ENCODE measurements around the gene IRF9. TPM values are rescaled to one million over a fixed set of nuclear protein-coding genes. Genes with fewer than 3 reads are reported as not detected.

IRF9 gene
- total RNA-seq, 1 donor from 2014 or later, result 129 TPM

GRCh38 chr14:24135834-24136683 lies 25.0 kb upstream of the IRF9 start, which contains the start of gene PSME1:
Gene PSME1, plus strand, starts transcription at chr14:24136194. Its CDS starts 69 bp downstream, at chr14:24136263.
- no peaks in the 10 kb centered on the region for H3K27me3 Mint-ChIP-seq (ENCODE audit: low read depth)
- peak; percentile 93 for DNase-seq (ENCODE audit: low spot score)
- H3K27ac Mint-ChIP-seq, result peak within 1 kb of the TSS; percentile 91
- peaks cover 47% of the 10 kb centered on the region for H3K4me1 Mint-ChIP-seq (ENCODE audit: low read depth)
- intact Hi-C loops (cut with micrococcal nuclease), result loop anchor here (1.0 kb wide), 3 partner anchors 11 to 25 kb away; partner anchors contain the start of genes IRF9 and RNF31
- H3K36me3 Mint-ChIP-seq (ENCODE audit: low read depth), result peaks cover 49% of the 10 kb centered on the region
- H3K9me3 Mint-ChIP-seq, result no peaks in the 10 kb centered on the region
- peak within 1 kb of the TSS; percentile 92 for H3K4me3 Mint-ChIP-seq (ENCODE audit: low read depth)

- no peaks in the 10 kb centered on the region for H3K9me3 Mint-ChIP-seq
- H3K4me3 Mint-ChIP-seq (ENCODE audit: low read depth), result peak overlapping the region; percentile 92
- no peak for DNase-seq (ENCODE audit: low spot score)
- H3K4me1 Mint-ChIP-seq (ENCODE audit: low read depth), result peaks cover 48% of the 10 kb centered on the region
- H3K36me3 Mint-ChIP-seq (ENCODE audit: low read depth), result peaks cover 52% of the 10 kb centered on the region
- peak overlapping the region; percentile 91 for H3K27ac Mint-ChIP-seq
- intact Hi-C loops (cut with micrococcal nuclease), result loop anchor here (1.0 kb wide), 3 partner anchors 10 to 24 kb away; partner anchors contain the start of genes IRF9 and RNF31
- H3K27me3 Mint-ChIP-seq (ENCODE audit: low read depth), result no peaks in the 10 kb centered on the region
Observed at GRCh38 chr14:24136684-24137528, 24.2 kb upstream of the IRF9 start.

- peaks cover 44% of the 10 kb centered on the region for H3K4me1 Mint-ChIP-seq (ENCODE audit: low read depth)
- H3K9me3 Mint-ChIP-seq, result no peaks in the 10 kb centered on the region
- H3K27ac Mint-ChIP-seq, result peak overlapping the region; percentile 91
- H3K4me3 Mint-ChIP-seq (ENCODE audit: low read depth), result peak overlapping the region; percentile 92
- no peak for DNase-seq (ENCODE audit: low spot score)
- intact Hi-C loops (cut with micrococcal nuclease), result no loop called here
- H3K36me3 Mint-ChIP-seq (ENCODE audit: low read depth), result peaks cover 53% of the 10 kb centered on the region
- no peaks in the 10 kb centered on the region for H3K27me3 Mint-ChIP-seq (ENCODE audit: low read depth)
Observed at GRCh38 chr14:24137529-24138395, 23.3 kb upstream of the IRF9 start.

DNA sequence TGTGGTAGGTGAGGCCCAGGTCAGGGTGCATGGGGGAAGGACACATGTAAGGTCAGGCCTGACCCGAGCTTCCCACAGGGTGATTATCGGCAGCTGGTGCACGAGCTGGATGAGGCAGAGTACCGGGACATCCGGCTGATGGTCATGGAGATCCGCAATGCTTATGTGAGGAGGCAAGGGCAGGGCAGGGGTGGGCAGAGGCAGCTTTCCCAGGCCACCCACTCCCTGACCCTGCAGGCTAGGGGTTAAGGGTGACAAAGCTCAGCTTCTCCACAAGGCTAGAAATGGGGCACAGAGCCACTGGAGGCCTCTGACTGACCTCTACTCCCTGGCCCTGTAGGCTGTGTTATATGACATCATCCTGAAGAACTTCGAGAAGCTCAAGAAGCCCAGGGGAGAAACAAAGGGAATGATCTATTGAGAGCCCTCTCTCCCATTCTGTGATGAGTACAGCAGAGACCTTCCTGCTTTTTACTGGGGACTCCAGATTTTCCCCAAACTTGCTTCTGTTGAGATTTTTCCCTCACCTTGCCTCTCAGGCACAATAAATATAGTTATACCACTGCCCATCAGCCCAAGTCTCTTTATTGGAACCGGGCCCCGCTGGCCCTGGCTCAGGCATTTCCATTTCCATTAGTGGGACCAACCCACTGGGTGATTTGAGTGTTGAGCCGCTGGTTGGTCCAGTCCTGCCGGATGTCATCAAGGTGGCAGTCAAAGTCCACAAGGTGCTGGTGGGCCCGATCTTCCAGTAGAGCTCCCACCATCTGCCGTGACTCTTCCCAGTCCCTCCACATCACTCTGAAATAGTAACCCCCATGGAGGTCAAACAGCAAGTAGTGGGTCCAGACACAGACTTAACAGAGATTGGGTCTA lies 22.4 kb upstream of the IRF9 start:
- H3K4me3 Mint-ChIP-seq (ENCODE audit: low read depth), result peak overlapping the region; percentile 91
- H3K36me3 Mint-ChIP-seq (ENCODE audit: low read depth), result peaks cover 58% of the 10 kb centered on the region
- no peaks in the 10 kb centered on the region for H3K27me3 Mint-ChIP-seq (ENCODE audit: low read depth)
- no peak for DNase-seq (ENCODE audit: low spot score)
- peaks cover 46% of the 10 kb centered on the region for H3K4me1 Mint-ChIP-seq (ENCODE audit: low read depth)
- no peaks in the 10 kb centered on the region for H3K9me3 Mint-ChIP-seq
- H3K27ac Mint-ChIP-seq, result peak overlapping the region; percentile 51
- intact Hi-C loops (cut with micrococcal nuclease), result no loop called here

- Mint-ChIP-seq H3K27me3 (ENCODE audit: low read depth) (no peaks in the 10 kb centered on the region), H3K4me3 (ENCODE audit: low read depth) (peak overlapping the region; percentile 91), H3K27ac (peak overlapping the region; percentile 56), H3K36me3 (ENCODE audit: low read depth) (peaks cover 65% of the 10 kb centered on the region), H3K4me1 (ENCODE audit: low read depth) (peaks cover 51% of the 10 kb centered on the region), H3K9me3 (no peaks in the 10 kb centered on the region)
- DNase-seq (ENCODE audit: low spot score), result no peak
- intact Hi-C loops (cut with micrococcal nuclease), result no loop called here
Observed at GRCh38 chr14:24139272-24139934, 21.7 kb upstream of the IRF9 start.

DNA sequence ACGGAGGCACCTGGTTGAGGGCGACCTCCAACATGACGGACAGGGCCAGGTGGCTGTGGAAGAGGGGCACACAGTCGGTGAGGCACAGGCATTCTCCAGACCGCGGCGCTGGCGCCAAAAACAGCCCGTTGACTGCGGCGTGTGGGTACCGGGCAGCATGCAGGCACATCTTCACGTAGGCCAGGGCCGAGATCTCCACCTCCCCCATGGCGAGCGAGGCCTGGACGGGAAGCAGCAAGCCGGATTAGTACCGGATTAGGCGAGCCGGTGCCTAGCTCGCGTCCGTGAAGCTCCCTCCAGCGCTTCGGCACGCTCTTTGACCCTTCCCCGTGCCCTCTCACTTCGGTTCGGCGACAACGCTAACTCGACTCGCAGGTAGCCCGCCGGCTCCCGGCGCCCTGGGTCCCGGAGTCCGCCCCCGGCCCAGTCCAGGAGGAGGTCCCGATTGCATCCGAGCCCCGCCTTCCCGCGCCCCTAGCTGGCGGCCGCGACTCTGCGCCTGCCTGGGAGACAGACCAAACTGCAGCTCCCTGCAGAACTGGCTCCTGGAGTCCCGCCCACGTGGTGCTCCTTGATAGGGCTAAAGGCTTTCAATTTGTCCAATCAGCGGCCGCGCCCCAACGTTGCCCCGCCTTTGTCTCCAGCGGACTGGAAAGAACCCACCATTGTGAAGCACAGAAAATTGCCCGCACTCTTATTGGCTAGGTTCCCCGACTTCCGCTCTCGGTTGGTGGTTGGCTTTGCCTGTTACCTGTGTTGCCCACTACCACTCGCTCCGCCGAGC lies 19.8 kb upstream of the IRF9 start, which contains the start of gene EMC9:
TSS of gene EMC9 (minus strand) at position 495 of the 784 bp plus-strand sequence. CDS start at position 208, 287 bp downstream.
- Mint-ChIP-seq H3K4me3 (ENCODE audit: low read depth) (peak within 1 kb of the TSS; percentile 91), H3K4me1 (ENCODE audit: low read depth) (peaks cover 58% of the 10 kb centered on the region), H3K27me3 (ENCODE audit: low read depth) (no peaks in the 10 kb centered on the region), H3K36me3 (ENCODE audit: low read depth) (peaks cover 82% of the 10 kb centered on the region), H3K9me3 (no peaks in the 10 kb centered on the region), H3K27ac (peak within 1 kb of the TSS; percentile 79)
- peak; percentile 100 for DNase-seq (ENCODE audit: low spot score)
- intact Hi-C loops (cut with micrococcal nuclease), result loop anchor here (1.0 to 5.0 kb wide), 3 partner anchors 20 to 71 kb away; partner anchors contain the start of genes CHMP4A, DCAF11, IRF9 and NRL

GRCh38 chr14:24143511-24143910 lies 17.6 kb upstream of the IRF9 start:
- intact Hi-C loops (cut with micrococcal nuclease), result loop anchor here (5.0 kb wide), 1 partner anchor 69 kb away; the partner anchor contains the start of gene CHMP4A
- no peaks in the 10 kb centered on the region for H3K9me3 Mint-ChIP-seq
- H3K4me3 Mint-ChIP-seq (ENCODE audit: low read depth), result peak overlapping the region; percentile 0
- no peak for DNase-seq (ENCODE audit: low spot score)
- peaks cover 71% of the 10 kb centered on the region for H3K36me3 Mint-ChIP-seq (ENCODE audit: low read depth)
- H3K27ac Mint-ChIP-seq, result no peak overlapping the region
- peaks cover 50% of the 10 kb centered on the region for H3K4me1 Mint-ChIP-seq (ENCODE audit: low read depth)
- no peaks in the 10 kb centered on the region for H3K27me3 Mint-ChIP-seq (ENCODE audit: low read depth)

GRCh38 chr14:24144451-24144850 lies 16.6 kb upstream of the IRF9 start:
- intact Hi-C loops (cut with micrococcal nuclease), result loop anchor here (5.0 kb wide), 1 partner anchor 68 kb away; the partner anchor contains the start of gene CHMP4A
- peaks cover 44% of the 10 kb centered on the region for H3K4me1 Mint-ChIP-seq (ENCODE audit: low read depth)
- no peaks in the 10 kb centered on the region for H3K9me3 Mint-ChIP-seq
- H3K27me3 Mint-ChIP-seq (ENCODE audit: low read depth), result no peaks in the 10 kb centered on the region
- H3K27ac Mint-ChIP-seq, result peak overlapping the region; percentile 72
- no peak for DNase-seq (ENCODE audit: low spot score)
- H3K4me3 Mint-ChIP-seq (ENCODE audit: low read depth), result peak overlapping the region; percentile 100
- H3K36me3 Mint-ChIP-seq (ENCODE audit: low read depth), result peaks cover 71% of the 10 kb centered on the region

- intact Hi-C loops (cut with micrococcal nuclease), result no loop called here
- Mint-ChIP-seq H3K27me3 (ENCODE audit: low read depth) (no peaks in the 10 kb centered on the region), H3K27ac (peak overlapping the region; percentile 100), H3K9me3 (no peaks in the 10 kb centered on the region), H3K4me1 (ENCODE audit: low read depth) (peaks cover 43% of the 10 kb centered on the region), H3K4me3 (ENCODE audit: low read depth) (peak overlapping the region; percentile 100), H3K36me3 (ENCODE audit: low read depth) (peaks cover 73% of the 10 kb centered on the region)
- DNase-seq (ENCODE audit: low spot score), result no peak
Observed at GRCh38 chr14:24145219-24145618, 15.8 kb upstream of the IRF9 start.

GRCh38 chr14:24145690-24146452 lies 15.2 kb upstream of the IRF9 start:
- intact Hi-C loops (cut with micrococcal nuclease), result loop anchor here (1.0 to 2.0 kb wide), 2 partner anchors 43 to 86 kb away; partner anchors contain the start of genes GMPR2, IPO4 and NEDD8
- peak overlapping the region; percentile 100 for H3K4me3 Mint-ChIP-seq (ENCODE audit: low read depth)

More at GRCh38 chr14:24145690-24146452, 15.2 kb upstream of the IRF9 start:
- peak overlapping the region; percentile 100 for H3K27ac Mint-ChIP-seq
- H3K9me3 Mint-ChIP-seq, result no peaks in the 10 kb centered on the region
- H3K36me3 Mint-ChIP-seq (ENCODE audit: low read depth), result peaks cover 74% of the 10 kb centered on the region
- H3K27me3 Mint-ChIP-seq (ENCODE audit: low read depth), result no peaks in the 10 kb centered on the region
- H3K4me1 Mint-ChIP-seq (ENCODE audit: low read depth), result peaks cover 47% of the 10 kb centered on the region
- no peak for DNase-seq (ENCODE audit: low spot score)

Data from activated T-helper 2 cell treated with anti-CD3 and anti-CD28 coated beads, Interferon-gamma antibody, Interleukin-2, Interleukin-4, amounts not matched to agents 10 μg/mL and 5 μg/mL and 100 μg/mL, durations not matched to agents 14 hours and 24 hours and 36 hours (primary cell).